ENCODE measurements around the gene HFM1.
"Not testable (repeated sequence)": the region's sequence is repeated elsewhere in the genome, so short reads cannot be mapped to it uniquely, and the experiment has no call there.

HFM1 gene

DNA sequence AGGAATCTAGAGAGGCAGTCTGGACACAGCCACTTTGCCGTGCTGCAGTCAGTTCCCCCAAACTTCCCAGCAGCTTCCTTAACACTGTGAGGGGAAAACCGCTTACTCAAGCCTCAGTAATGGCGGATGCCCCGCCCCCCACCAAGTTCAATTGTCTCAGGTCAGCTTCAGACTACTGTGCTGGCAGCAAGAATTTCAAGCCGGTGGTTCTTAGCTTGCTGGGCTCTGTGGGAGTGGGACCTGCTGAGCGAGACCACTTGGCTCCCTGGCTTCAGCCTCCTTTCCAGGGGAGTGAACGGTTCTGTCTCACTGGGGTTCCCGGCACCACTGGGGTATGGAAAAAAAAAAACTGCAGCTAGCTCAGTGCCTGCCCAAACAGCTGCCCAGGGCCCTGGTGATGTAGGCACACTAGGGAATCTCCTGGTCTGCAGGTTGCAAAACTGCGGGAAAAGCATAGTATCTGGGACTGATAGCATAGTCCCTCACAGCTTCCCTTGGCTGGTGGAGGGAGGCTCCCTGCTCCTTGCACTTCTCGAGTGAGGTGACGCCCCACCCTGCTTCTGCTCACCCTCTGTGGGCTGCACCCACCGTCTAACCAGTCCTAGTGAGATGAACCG is 23.7 kb upstream of the HFM1 start:
- no peak overlapping the region for H3K4me3 ChIP-seq (ENCODE audit: control insufficient read depth, low read depth, low read length)
- no peak for DNase-seq (ENCODE audit: low read depth)
- TF ChIP-seq, protein P1, sequence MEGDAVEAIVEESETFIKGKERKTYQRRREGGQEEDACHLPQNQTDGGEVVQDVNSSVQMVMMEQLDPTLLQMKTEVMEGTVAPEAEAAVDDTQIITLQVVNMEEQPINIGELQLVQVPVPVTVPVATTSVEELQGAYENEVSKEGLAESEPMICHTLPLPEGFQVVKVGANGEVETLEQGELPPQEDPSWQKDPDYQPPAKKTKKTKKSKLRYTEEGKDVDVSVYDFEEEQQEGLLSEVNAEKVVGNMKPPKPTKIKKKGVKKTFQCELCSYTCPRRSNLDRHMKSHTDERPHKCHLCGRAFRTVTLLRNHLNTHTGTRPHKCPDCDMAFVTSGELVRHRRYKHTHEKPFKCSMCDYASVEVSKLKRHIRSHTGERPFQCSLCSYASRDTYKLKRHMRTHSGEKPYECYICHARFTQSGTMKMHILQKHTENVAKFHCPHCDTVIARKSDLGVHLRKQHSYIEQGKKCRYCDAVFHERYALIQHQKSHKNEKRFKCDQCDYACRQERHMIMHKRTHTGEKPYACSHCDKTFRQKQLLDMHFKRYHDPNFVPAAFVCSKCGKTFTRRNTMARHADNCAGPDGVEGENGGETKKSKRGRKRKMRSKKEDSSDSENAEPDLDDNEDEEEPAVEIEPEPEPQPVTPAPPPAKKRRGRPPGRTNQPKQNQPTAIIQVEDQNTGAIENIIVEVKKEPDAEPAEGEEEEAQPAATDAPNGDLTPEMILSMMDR (conservative IDR thresholded peaks at IDR 0.05; ENCODE audit: control insufficient read depth, insufficient read depth, low read depth, low read length), result no peak

DNA sequence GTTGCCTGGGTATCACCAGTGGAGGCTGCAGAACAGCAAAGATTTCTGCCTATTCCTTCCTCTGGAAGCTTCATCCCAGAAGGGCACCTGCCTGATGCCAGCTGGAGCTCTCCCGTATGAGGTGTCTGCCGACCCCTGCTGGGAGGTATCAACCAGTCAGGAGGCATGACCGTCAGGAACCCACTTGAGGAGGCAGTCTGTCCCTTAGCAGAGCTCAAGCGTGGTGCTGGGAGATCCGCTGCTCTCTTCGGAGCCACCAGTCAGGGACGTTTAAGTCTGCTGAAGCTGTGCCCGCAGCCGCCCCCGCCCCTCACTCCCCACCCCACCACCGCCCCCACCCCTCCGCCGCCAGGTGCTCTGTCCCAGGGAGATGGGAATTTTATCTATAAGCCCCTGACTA is 23.1 kb upstream of the HFM1 start:
- no peak overlapping the region for H3K4me3 ChIP-seq (ENCODE audit: control insufficient read depth, low read depth, low read length)
- DNase-seq (ENCODE audit: low read depth), result no peak
- TF ChIP-seq, protein P1 (conservative IDR thresholded peaks at IDR 0.05; ENCODE audit: control insufficient read depth, insufficient read depth, low read depth, low read length), result no peak

DNA sequence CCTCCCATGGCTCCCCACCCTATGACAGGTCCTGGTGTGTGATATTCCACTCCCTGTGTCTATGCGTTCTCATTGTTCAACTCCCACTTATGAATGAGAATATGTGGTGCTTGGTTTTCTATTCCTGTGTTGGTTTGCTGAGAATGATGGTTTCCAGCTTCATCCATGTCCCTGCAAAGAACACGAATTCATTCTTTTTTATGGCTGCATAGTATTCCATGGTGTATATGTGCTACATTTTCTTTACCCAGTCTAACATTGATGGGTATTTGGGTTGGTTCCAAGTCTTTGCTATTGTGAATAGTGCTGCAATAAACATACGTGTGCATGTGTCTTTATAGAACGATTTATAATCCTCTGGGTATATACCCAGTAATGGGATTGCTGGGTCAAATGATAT is 17.9 kb upstream of the HFM1 start:
- DNase-seq (ENCODE audit: low read depth); H3K4me3 ChIP-seq (ENCODE audit: control insufficient read depth, low read depth, low read length): not testable (repeated sequence)

DNA sequence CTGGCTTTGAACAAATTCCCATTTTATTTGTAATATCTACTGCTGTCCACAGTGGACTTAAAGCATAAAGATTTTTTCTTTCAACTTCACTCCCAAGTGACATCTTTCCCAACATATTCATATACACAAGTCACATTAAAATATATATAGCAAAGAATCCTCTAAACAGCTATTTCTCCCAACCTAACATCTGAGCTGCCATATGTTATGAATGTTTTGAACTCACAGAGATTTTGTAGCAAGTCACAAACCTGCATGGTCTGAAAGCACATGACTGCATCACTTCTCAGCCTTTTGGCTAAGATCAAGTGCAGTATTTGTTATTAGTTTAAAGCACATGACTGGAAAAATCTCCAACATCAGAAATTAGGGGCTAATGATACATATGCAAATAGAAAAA is 7.7 kb upstream of the HFM1 start:
- no peak overlapping the region for H3K4me3 ChIP-seq (ENCODE audit: control insufficient read depth, low read depth, low read length)
- DNase-seq (ENCODE audit: low read depth), result no peak
- TF ChIP-seq, protein P1 (conservative IDR thresholded peaks at IDR 0.05; ENCODE audit: control insufficient read depth, insufficient read depth, low read depth, low read length), result no peak

DNA sequence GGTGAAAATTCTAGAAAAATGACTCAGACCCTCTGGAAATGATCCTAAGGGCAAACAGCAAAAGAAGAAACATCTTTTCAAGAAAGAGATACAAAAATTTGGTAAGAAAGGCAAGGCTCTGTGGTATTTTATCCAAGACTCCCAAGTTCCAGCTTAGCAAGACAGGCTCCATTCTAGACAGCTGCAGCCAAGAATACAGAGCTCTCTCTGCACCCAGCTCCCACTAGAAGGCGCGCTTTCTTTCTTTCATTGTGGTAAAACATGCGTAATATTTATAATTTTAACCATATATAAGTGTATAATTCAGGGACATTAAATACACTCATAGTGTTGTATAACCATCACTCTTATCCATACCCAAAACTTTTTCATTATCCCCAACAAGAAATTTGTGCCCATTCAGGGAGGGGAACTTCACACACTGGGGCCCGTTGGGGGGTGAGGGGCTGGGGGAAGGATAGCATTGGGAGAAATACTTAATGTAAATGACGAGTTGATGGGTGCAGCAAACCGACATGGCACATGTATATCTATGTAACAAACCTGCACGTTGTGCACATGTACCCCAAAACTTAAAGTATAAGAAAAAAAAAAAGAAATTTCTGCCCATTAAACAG is 2.2 kb upstream of the HFM1 start:
- TF ChIP-seq, protein P1 (conservative IDR thresholded peaks at IDR 0.05; ENCODE audit: control insufficient read depth, insufficient read depth, low read depth, low read length), result peak; percentile 57
- no peak overlapping the region for H3K4me3 ChIP-seq (ENCODE audit: control insufficient read depth, low read depth, low read length)
- DNase-seq (ENCODE audit: low read depth), result peak; percentile 27

DNA sequence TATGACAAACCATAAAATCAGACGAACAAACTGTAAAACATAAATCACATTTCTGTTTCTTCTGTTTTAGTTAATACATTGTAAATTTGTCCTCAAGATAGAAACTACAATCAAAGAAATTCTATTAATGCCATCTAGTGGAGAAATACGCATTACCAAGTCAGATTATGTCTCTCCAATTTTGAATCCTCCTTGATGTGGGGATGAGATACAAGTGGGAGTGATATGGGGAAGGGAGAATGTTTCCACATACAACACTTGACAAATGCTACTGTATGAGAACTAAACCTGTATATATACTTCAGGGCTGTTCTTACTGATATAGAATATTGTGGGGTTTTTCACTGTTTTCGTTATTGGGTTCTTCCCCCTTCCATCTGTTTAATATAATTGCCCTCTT is 2.6 kb downstream of the HFM1 start:
- no peak overlapping the region for H3K4me3 ChIP-seq (ENCODE audit: control insufficient read depth, low read depth, low read length)
- TF ChIP-seq, protein P1 (conservative IDR thresholded peaks at IDR 0.05; ENCODE audit: control insufficient read depth, insufficient read depth, low read depth, low read length), result peak; percentile 62
- DNase-seq (ENCODE audit: low read depth), result peak; percentile 44

DNA sequence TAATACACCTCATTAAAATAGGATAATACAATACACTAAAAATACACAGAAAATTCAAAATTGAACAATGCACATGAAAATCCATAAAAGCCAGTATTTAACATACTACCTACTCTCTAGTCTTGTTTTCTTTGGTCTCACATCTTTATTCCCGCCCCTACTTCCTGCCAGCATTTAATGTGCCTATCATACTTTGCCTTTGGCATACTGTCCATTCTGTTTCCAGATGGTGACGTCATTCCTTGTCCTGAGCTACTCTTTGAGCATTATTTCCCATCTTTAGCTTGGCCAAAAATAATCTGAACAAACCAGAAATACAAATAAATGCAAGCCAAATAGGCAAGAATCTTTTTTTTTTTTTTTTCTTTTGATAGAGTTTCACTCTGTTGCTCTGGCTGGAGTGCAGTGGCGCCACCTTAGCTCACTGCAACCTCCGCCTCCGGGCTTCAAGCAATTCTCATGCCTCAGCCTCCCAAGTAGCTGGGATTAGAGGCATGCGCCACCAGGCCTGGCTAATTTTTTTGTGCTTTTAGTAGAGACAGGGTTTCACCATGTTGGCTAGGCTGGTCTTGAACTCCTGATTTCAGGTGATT is 4.4 kb downstream of the HFM1 start:
- TF ChIP-seq, protein P1 (conservative IDR thresholded peaks at IDR 0.05; ENCODE audit: control insufficient read depth, insufficient read depth, low read depth, low read length), result no peak
- DNase-seq (ENCODE audit: low read depth), result peak; percentile 63
- H3K4me3 ChIP-seq (ENCODE audit: control insufficient read depth, low read depth, low read length), result no peak overlapping the region

All from fibroblast of mammary gland (primary cell).